Adrenal gland (tissue), 12 donors: ENCODE measurements around the gene CSTF3. TPM values are rescaled to one million over a fixed set of nuclear protein-coding genes. Genes with fewer than 3 reads are reported as not detected.

Source experiments
- DNase-seq, 7 donors: peaks; one replicate each; pipeline ENCODE4 v3.0.0-alpha.2; 2019 to 2020
- H3K27ac ChIP-seq, 5 donors: fragments of 200-600 bp; sonication (generic) in 4 of 5; 1 replicate in 3 of 5; 2 replicates in 2 of 5; pipeline versions ENCODE4 v1.5.1 to v1.8.0; 2016 to 2020; ENCODE audit warnings: mild to moderate bottlenecking in 1 of 5
- H3K27me3 ChIP-seq: fragments of 200-600 bp; 2 replicates; pipeline ENCODE4 v1.8.0; 2021
- H3K36me3 ChIP-seq, 2 donors: fragments of 200-600 bp; replicated peaks in 1 of 2; 1 replicate in 1 of 2; 2 replicates in 1 of 2; pipeline versions ENCODE4 v1.5.1 to v1.8.0; 2018 to 2022
- H3K4me1 ChIP-seq, 2 donors: fragments of 200-600 bp; replicated peaks in 1 of 2; 1 replicate in 1 of 2; 2 replicates in 1 of 2; pipeline versions ENCODE4 v1.5.1 to v1.8.0; 2018 to 2021
- H3K4me3 ChIP-seq, 4 donors: fragments of 200-600 bp; sonication (generic) in 3 of 4; one replicate each; pipeline ENCODE4 v1.5.1; 2016 to 2018
- H3K9me3 ChIP-seq, 3 donors: fragments of 200-600 bp; sonication (generic) in 1 of 3; replicated peaks in 1 of 3; 1 replicate in 2 of 3; 2 replicates in 1 of 3; pipeline versions ENCODE4 v1.5.1 to v1.8.0; 2016 to 2021
- CTCF ChIP-seq, 6 experiments: fragments of 450-650 bp in 4 of 6; fragments of 200-600 bp in 2 of 6; sonication (generic) in 1 of 6; IDR thresholded peaks; 1 replicate in 5 of 6; 2 replicates in 1 of 6; pipeline versions ENCODE4 v1.5.1 to v1.8.0; 2016 to 2021; ENCODE audit warnings: antibody characterized with exemption in 6 of 6, mild to moderate bottlenecking in 2 of 6, moderate library complexity in 1 of 6
- POLR2A ChIP-seq, 2 donors: fragments of 450-650 bp; IDR thresholded peaks; one replicate each; pipeline ENCODE4 v1.6.1; 2017; ENCODE audit warnings: antibody characterized with exemption in 2 of 2, mild to moderate bottlenecking in 2 of 2, moderate library complexity in 1 of 2
- WGBS, 4 donors: extraction: QIAGEN DNeasy Blood & Tissue Kit in 2 of 4; methylation state at CpG; one replicate each; pipeline versions ENCODE4 v1.1.5 to v1.1.7; 2013 to 2017; 5-methylcytosine and 5-hydroxymethylcytosine counted together
- intact Hi-C, 2 donors: fragments of 100-400 bp; cut with DNase I; formaldehyde crosslinking; loops; one replicate each; pipeline versions ENCODE4 v1.14.1 to v1.15.0; 2022 to 2023
- polyA plus RNA-seq, 3 donors: library from polyadenylated mRNA; stranded (reverse); fragments of 200-250 nt in 2 of 3; fragments of 350-450 nt in 1 of 3; fragmentation: Illumina TruSeq in 1 of 3; extraction: RNeasy Lipid Tissue Mini Kit (QIAGEN cat#74804) in 1 of 3; gene quantifications; one replicate each; pipeline ENCODE4 v1.2.3, GENCODE V29; 2013 to 2014
- total RNA-seq, 9 donors: library from RNA; depleted of rRNA in 4 of 9; stranded (reverse); fragments of >200 nt in 4 of 9; fragments of 120-200 nt in 1 of 9; fragmentation: NEBNext Ultra II Directional in 1 of 9; extraction: Animal tissue kit (Norgen Biotek cat#: 25700) in 1 of 9; gene quantifications; one replicate each; pipeline versions ENCODE4 v1.1.0 to v1.2.4, GENCODE V29; 2013 to 2023
- donor health status: healthy with polysubstance abuse.
- donor health status: Bipolar disorder and iron deficiency.
- donor health status: DM: yes; HTN: yes; CAD: no.
- donor health status: DM: no; HTN: no; CAD: no.
- donor health status: DM: no; HTN: no; CAD: no.
- donor health status: DM: yes; HTN: yes; CAD: no.

The CSTF3 gene
- total and polyA plus RNA-seq, 12 donors, result 6.9 to 59.7 (median 21.0) TPM

DNA sequence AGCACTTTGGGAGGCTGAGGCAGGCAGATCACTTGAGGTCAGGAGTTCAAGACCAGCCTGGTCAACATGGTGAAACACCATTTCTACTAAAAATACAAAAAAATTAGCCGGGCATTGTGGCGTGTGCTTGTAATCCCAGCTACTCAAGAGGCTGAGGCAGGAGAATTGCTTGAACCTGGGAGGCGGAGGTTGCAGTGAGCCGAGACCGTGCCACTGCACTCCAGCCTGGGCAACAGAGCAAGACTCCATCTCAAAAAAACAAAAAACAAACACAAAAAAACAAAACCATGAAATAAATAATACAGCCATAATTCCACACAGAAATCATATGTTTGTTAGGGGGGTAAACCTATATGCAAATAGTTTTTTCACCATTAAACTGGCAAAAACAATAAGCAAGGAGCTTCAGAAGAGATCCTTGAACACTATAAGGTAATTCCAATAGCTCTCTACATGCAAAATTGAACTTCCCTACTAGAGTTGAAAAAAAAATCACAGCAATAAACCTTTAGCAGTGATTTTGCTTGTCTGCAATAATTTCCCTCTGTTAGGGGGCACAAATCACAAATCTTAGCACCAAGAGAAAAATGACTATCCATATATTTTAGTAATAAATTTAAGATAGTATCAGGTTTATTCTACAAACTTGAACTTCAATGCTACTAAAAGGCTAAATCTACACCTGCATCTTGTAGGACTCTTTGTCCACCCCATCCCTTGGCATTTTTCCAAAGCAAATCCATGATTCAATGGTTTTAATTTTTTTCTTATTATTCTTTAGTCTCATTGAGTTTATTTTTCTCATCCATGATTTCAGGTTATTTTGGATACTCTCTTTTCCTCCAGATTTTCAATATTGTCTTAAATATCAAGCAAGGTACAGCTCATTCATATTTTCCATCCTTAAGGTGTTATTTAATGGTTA is 3.9 kb downstream of the CSTF3 start:
- TF ChIP-seq CTCF (IDR thresholded peaks at IDR 0.05) (no peak), POLR2A (IDR thresholded peaks at IDR 0.05) (no peak)
- DNase-seq, result no peak
- intact Hi-C loops, result no loop called here
- Histone ChIP-seq H3K4me3 (no peak overlapping the region), H3K4me1 (peaks cover 5 to 38% of the 10 kb centered on the region in 2 donors), H3K27ac (no peak overlapping the region), H3K9me3 (no peaks in the 10 kb centered on the region), H3K36me3 (no peaks in the 10 kb centered on the region), H3K27me3 (no peaks in the 10 kb centered on the region)
- 91 to 96% (median 96%) methylated on average over 5 of the region's 5 CpGs for WGBS, 4 donors

- no peak for DNase-seq
- TF ChIP-seq CTCF (IDR thresholded peaks at IDR 0.05) (no peak), POLR2A (IDR thresholded peaks at IDR 0.05) (no peak)
- 78 to 84% (median 80%) methylated on average over 5 of the region's 5 CpGs for whole genome bisulfite sequencing, 4 donors
- no peak overlapping the region for H3K27ac ChIP-seq
- H3K4me3 ChIP-seq, result no peak overlapping the region
- H3K27me3 ChIP-seq, result no peaks in the 10 kb centered on the region
- no peaks in the 10 kb centered on the region for H3K9me3 ChIP-seq
- H3K4me1 ChIP-seq, result peaks cover 2 to 10% of the 10 kb centered on the region in 2 donors
- H3K36me3 ChIP-seq, result peaks cover 0 to 4% of the 10 kb centered on the region in 2 donors
- intact Hi-C loops, result no loop called here
Measured at GRCh38 chr11:33151399-33151798, 9.9 kb downstream of the CSTF3 start.

- intact Hi-C loops, result no loop called here
- H3K36me3 ChIP-seq, result peaks cover 0 to 4% of the 10 kb centered on the region in 2 donors
- H3K4me3 ChIP-seq, result no peak overlapping the region
- no peak for DNase-seq
- peaks cover 2 to 10% of the 10 kb centered on the region in 2 donors for H3K4me1 ChIP-seq
- H3K27ac ChIP-seq, result no peak overlapping the region
- TF ChIP-seq CTCF (IDR thresholded peaks at IDR 0.05) (no peak), POLR2A (IDR thresholded peaks at IDR 0.05) (no peak)
- 55 to 65% (median 62%) methylated on average over 5 of the region's 5 CpGs for WGBS, 4 donors
- H3K27me3 ChIP-seq, result no peaks in the 10 kb centered on the region
- no peaks in the 10 kb centered on the region for H3K9me3 ChIP-seq
Measured at GRCh38 chr11:33147559-33147958, 13.7 kb downstream of the CSTF3 start.

GRCh38 chr11:33135768-33136443 is 25.4 kb downstream of the CSTF3 start:
- 73 to 82% (median 75%) methylated on average over 4 of the region's 4 CpGs for WGBS, 4 donors
- Histone ChIP-seq H3K4me1 (no peaks in the 10 kb centered on the region), H3K36me3 (peaks cover 0 to 7% of the 10 kb centered on the region in 2 donors), H3K9me3 (no peaks in the 10 kb centered on the region), H3K4me3 (no peak overlapping the region), H3K27ac (no peak overlapping the region), H3K27me3 (no peaks in the 10 kb centered on the region)
- intact Hi-C loops, result no loop called here
- DNase-seq, result no peak
- TF ChIP-seq POLR2A (IDR thresholded peaks at IDR 0.05) (no peak), CTCF (IDR thresholded peaks at IDR 0.05) (no peak)
